ENCODE data around the gene GSS. TPM values are rescaled to one million over a fixed set of nuclear protein-coding genes. Genes with fewer than 3 reads are reported as not detected.
A peak's percentile ranks its signal among the peaks of the same experiment; 100 is the strongest.

Gene GSS
- total RNA-seq, 4 donors from 2014 or later = 61.3 to 75.2 (median 64.5) TPM

DNA sequence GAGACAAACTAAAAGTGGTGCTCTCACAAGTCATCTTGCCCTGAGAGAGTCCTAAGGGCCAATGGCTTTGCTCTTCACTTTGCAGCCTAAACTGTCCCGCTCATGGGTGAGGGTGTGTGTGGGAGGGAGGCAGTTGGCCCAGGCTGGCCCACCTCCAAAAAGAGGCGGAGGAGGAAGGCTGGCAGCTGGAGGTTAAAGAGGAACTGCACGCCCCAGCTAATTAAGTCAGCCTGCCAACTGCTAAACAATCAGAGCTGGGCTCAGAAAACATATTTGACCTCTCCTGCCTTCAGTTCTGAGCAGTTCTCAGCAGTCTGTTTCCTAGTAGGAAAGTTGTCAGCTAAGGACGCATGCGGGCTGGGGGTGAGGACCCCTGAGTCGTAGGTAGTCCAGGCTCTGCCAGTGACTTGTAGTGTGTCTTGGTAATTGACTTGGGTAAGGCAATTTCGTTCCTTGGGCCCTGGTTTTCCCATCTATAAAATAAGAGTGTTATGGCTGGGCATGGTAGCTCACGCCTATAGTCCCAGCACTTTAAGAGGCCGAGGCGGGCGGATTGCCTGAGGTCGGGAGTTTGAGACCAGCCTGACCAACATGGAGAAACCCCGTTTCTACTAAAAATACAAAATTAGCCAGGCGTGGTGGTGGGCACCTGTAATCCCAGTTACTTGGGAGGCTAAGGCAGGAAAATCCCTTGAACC is 17.0 kb downstream of the GSS start:
- Histone ChIP-seq H3K27ac (peak overlapping the region in 3 of 4 donors; percentile 48 to 70 (median 70)), H3K4me3 (no peak overlapping the region), H3K4me1 (peaks cover 6 to 16% (median 6%) of the 10 kb centered on the region in 3 donors), H3K36me3 (peaks cover 8 to 97% (median 13%) of the 10 kb centered on the region in 3 donors), H3K9me3 (no peaks in the 10 kb centered on the region), H3K27me3 (no peaks in the 10 kb centered on the region)
- no peak for DNase-seq
- TF ChIP-seq POLR2A (IDR thresholded peaks at IDR 0.05) = no peak
- TF ChIP-seq, protein P1, sequence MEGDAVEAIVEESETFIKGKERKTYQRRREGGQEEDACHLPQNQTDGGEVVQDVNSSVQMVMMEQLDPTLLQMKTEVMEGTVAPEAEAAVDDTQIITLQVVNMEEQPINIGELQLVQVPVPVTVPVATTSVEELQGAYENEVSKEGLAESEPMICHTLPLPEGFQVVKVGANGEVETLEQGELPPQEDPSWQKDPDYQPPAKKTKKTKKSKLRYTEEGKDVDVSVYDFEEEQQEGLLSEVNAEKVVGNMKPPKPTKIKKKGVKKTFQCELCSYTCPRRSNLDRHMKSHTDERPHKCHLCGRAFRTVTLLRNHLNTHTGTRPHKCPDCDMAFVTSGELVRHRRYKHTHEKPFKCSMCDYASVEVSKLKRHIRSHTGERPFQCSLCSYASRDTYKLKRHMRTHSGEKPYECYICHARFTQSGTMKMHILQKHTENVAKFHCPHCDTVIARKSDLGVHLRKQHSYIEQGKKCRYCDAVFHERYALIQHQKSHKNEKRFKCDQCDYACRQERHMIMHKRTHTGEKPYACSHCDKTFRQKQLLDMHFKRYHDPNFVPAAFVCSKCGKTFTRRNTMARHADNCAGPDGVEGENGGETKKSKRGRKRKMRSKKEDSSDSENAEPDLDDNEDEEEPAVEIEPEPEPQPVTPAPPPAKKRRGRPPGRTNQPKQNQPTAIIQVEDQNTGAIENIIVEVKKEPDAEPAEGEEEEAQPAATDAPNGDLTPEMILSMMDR (IDR thresholded peaks at IDR 0.05) = no peak
- intact Hi-C loops (cut with DNase I) = no loop called here
- WGBS, 2 donors = 72 to 80% methylated on average over 11 to 13 of the region's 14 CpGs

DNA sequence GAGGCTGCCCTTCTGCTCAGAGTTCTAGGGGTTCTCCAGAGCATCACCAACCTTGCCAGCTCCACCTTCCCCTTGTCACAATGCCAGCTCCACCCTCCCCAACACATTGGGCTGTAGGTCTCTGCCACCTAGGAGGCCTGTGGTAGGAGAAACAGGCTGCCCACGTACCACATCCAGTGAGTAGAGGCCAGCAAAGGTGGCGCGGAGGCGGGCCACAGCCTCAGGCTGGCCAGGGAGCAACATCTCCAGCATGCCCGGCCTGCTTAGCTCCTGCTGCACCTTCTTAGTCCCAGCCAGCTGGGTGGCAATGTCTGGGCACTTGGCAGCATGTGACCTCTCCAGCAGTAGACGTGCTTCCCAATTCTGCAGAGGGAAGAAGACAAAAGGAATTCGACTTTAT is 23.8 kb downstream of the GSS start:
- no peaks in the 10 kb centered on the region for H3K4me1 ChIP-seq
- no peaks in the 10 kb centered on the region for H3K27me3 ChIP-seq
- no peak overlapping the region for H3K4me3 ChIP-seq
- intact Hi-C loops (cut with DNase I) = no loop called here
- DNase-seq = no peak
- TF ChIP-seq, protein P1 (IDR thresholded peaks at IDR 0.05) = no peak
- no peak for TF ChIP-seq POLR2A (IDR thresholded peaks at IDR 0.05)
- no peak overlapping the region for H3K27ac ChIP-seq
- 83 to 84% methylated on average over 6 to 7 of the region's 7 CpGs for WGBS, 2 donors
- no peaks in the 10 kb centered on the region for H3K9me3 ChIP-seq
- peaks cover 6 to 98% (median 18%) of the 10 kb centered on the region in 3 donors for H3K36me3 ChIP-seq

DNA sequence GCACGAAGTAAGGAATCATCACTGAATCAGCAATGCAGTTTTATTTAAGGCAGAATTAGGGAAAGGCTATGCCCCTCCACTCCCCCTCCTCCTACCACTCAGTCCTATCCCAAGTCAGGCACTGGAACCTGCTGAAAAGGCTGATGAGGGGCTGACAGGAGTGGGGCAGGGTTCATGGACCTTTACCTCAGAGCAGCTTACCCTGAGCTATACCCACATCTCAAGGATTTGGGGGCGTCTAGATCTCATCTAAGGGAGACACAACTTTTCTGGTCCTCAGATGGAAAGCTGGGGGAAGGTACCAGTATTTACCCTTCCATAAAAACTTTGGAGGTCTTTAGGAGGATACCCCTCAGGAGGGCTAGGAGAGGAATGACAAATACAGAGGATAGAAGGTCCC is 27.2 kb downstream of the GSS start:
- H3K4me3 ChIP-seq = no peak overlapping the region
- H3K36me3 ChIP-seq = peaks cover 6 to 99% (median 38%) of the 10 kb centered on the region in 3 donors
- intact Hi-C loops (cut with DNase I) = no loop called here
- H3K9me3 ChIP-seq = no peaks in the 10 kb centered on the region
- H3K27ac ChIP-seq = no peak overlapping the region
- TF ChIP-seq, protein P1 (IDR thresholded peaks at IDR 0.05) = no peak
- TF ChIP-seq POLR2A (IDR thresholded peaks at IDR 0.05) = no peak
- no peaks in the 10 kb centered on the region for H3K27me3 ChIP-seq
- DNase-seq = no peak
- peaks cover 0 to 1% (median 0%) of the 10 kb centered on the region in 3 donors for H3K4me1 ChIP-seq
- WGBS, 2 donors = 89 to 90% methylated on average over 1 to 2 of the region's 2 CpGs

DNA sequence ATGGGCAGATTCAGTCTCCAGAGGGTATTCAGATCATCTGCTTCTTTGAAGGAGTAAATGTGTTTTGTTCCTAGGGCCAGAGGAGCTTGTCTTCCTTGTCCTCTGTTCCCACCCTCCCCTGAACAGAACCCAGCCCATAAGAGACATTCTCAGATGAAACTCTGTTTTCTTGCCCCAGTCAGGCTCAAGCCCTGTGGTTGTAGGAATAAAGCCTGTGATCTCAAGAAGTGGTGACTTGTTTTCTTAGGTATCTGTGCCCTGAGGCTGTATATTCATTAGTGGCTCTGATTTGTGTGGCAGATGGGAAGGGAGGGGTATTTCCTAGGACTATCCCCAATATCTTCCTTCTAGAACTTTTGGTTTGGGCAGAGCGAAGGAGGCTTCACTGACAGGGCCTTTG is 27.9 kb downstream of the GSS start:
- H3K9me3 ChIP-seq = no peaks in the 10 kb centered on the region
- intact Hi-C loops (cut with DNase I) = no loop called here
- no peaks in the 10 kb centered on the region for H3K27me3 ChIP-seq
- no peak overlapping the region for H3K27ac ChIP-seq
- H3K4me3 ChIP-seq = no peak overlapping the region
- WGBS, 2 donors = 57 to 100% methylated on average over 1 of the region's 1 CpG
- H3K4me1 ChIP-seq = peaks cover 0 to 8% (median 5%) of the 10 kb centered on the region in 3 donors
- no peak for TF ChIP-seq POLR2A (IDR thresholded peaks at IDR 0.05)
- TF ChIP-seq, protein P1 (IDR thresholded peaks at IDR 0.05) = no peak
- peaks cover 6 to 97% (median 38%) of the 10 kb centered on the region in 3 donors for H3K36me3 ChIP-seq
- no peak for DNase-seq

DNA sequence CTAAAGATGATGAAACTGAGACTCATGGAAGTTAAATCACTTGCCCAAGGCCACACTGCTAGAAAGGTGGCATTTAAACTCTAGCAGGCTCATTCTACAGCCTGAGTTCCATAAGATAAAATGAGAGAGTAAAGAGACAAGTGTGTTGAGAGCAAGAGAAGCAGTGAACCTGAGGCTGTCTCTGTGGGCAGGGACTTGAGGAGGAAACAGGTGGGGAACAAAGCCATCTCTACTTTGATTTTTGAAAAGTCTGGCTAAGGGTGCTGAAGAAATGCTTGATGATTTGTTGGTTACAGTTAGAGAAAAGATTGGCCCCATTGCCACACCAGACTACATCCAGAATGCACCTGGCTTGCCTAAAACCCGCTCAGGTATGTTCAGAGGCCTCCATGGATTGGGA is 29.0 kb downstream of the GSS start:
- no peak overlapping the region for H3K27ac ChIP-seq
- WGBS, 2 donors = 100% methylated on average over 1 of the region's 1 CpG
- intact Hi-C loops (cut with DNase I) = no loop called here
- no peak for DNase-seq
- H3K4me1 ChIP-seq = peaks cover 0 to 20% (median 14%) of the 10 kb centered on the region in 3 donors
- TF ChIP-seq POLR2A (IDR thresholded peaks at IDR 0.05) = no peak
- TF ChIP-seq, protein P1 (IDR thresholded peaks at IDR 0.05) = no peak
- no peaks in the 10 kb centered on the region for H3K27me3 ChIP-seq
- peaks cover 6 to 91% (median 38%) of the 10 kb centered on the region in 3 donors for H3K36me3 ChIP-seq
- H3K4me3 ChIP-seq = no peak overlapping the region
- no peaks in the 10 kb centered on the region for H3K9me3 ChIP-seq

Measured in esophagus squamous epithelium (tissue), 5 donors.